K562 (cell line): ENCODE data around the gene RAI1. TPM values are rescaled to one million over a fixed set of nuclear protein-coding genes. Genes with fewer than 3 reads are reported as not detected.

Experiments used
- CBX5 ChIP-seq: IDR thresholded peaks from 2 replicates; pipeline ENCODE4 v1.6.1; 2014; ENCODE audit warnings: low read depth, borderline replicate concordance
- CGGBP1 ChIP-seq: fragments of 250-450 bp; sonication (Bioruptor Pico); IDR thresholded peaks from 2 replicates; pipeline ENCODE4 v1.9.0; 2021; ENCODE audit warnings: mild to moderate bottlenecking
- CHAMP1 ChIP-seq: fragments of 450-650 bp; IDR thresholded peaks from 2 replicates; pipeline ENCODE4 v1.6.1; 2016; ENCODE audit warnings: mild to moderate bottlenecking
- CREBBP ChIP-seq: IDR thresholded peaks from one replicate; pipeline ENCODE4 v1.6.1; 2012; ENCODE audit warnings: low read depth, mild to moderate bottlenecking, control low read depth, inconsistent platforms, low read length
- E4F1 ChIP-seq: fragments of 250-450 bp; sonication (Bioruptor Pico); IDR thresholded peaks from 2 replicates; pipeline ENCODE4 v1.5.0; 2021; ENCODE audit warnings: mild to moderate bottlenecking, borderline replicate concordance
- MCM5 ChIP-seq: fragments of 450-650 bp; IDR thresholded peaks from 2 replicates; pipeline ENCODE4 v1.6.1; 2016; ENCODE audit warnings: low read depth
- MYBL2 ChIP-seq, 2 experiments: fragments of 450-650 bp in 1 of 2; sonication (generic) in 1 of 2; formaldehyde crosslinking in 1 of 2; IDR thresholded peaks; 2 replicates each; pipeline versions ENCODE4 v1.6.1 to v1.8.1; 2017 to 2022; ENCODE audit warnings: borderline replicate concordance in 1 of 2, inconsistent platforms in 1 of 2, low read depth in 1 of 2, mild to moderate bottlenecking in 1 of 2, missing genetic modification reagents in 1 of 2, moderate library complexity in 1 of 2
- NONO ChIP-seq, 2 experiments: fragments of 200-400 bp in 1 of 2; fragments of 450-650 bp in 1 of 2; formaldehyde crosslinking in 1 of 2; IDR thresholded peaks; 2 replicates each; pipeline ENCODE4 v1.6.1; 2017; ENCODE audit warnings: low read depth in 2 of 2, mild to moderate bottlenecking in 2 of 2, moderate library complexity in 2 of 2, low read length in 1 of 2
- PCBP2 ChIP-seq: fragments of 200-400 bp; formaldehyde crosslinking; IDR thresholded peaks from 2 replicates; pipeline ENCODE4 v1.6.1; 2018; ENCODE audit warnings: low read length, low read depth, mild to moderate bottlenecking, moderate library complexity; ENCODE audit not compliant: poor library complexity, severe bottlenecking
- RBM39 ChIP-seq: fragments of 200-400 bp; formaldehyde crosslinking; optimal IDR thresholded peaks from 2 replicates; pipeline ENCODE3; 2018; ENCODE audit warnings: low read depth, low read length
- SRSF1 ChIP-seq: fragments of 200-400 bp; formaldehyde crosslinking; IDR thresholded peaks from 2 replicates; pipeline ENCODE4 v1.6.1; 2017; ENCODE audit warnings: mild to moderate bottlenecking, low read depth, low read length, moderate library complexity
- TBL1XR1 ChIP-seq, 2 experiments: IDR thresholded peaks; 2 replicates each; pipeline ENCODE4 v1.6.1; 2012; ENCODE audit warnings: improper control_type of control experiment in 2 of 2, low read length in 2 of 2, mild to moderate bottlenecking in 1 of 2
- UBTF ChIP-seq, 2 experiments: IDR thresholded peaks; 2 replicates each; pipeline ENCODE4 v1.6.1; 2012; ENCODE audit warnings: improper control_type of control experiment in 2 of 2, low read depth in 2 of 2, low read length in 2 of 2, borderline replicate concordance in 1 of 2
- ZC3H11A ChIP-seq: IDR thresholded peaks from 2 replicates; pipeline ENCODE4 v1.6.1; 2012; ENCODE audit warnings: low read depth, low read length, improper control_type of control experiment
- ZFP91 ChIP-seq: sonication (generic); formaldehyde crosslinking; IDR thresholded peaks from 2 replicates; pipeline ENCODE4 v1.8.0; 2022; ENCODE audit warnings: mild to moderate bottlenecking, missing genetic modification reagents
- ZNF224 ChIP-seq: sonication (generic); formaldehyde crosslinking; IDR thresholded peaks from 2 replicates; pipeline ENCODE4 v1.8.0; 2022; ENCODE audit warnings: mild to moderate bottlenecking, missing genetic modification reagents
- ZNF57 ChIP-seq: fragments of 450-650 bp; formaldehyde crosslinking; IDR thresholded peaks from 2 replicates; pipeline ENCODE4 v1.4.0; 2020; ENCODE audit warnings: mild to moderate bottlenecking, moderate library complexity
- polyA plus RNA-seq, 8 experiments: library from polyadenylated mRNA; depleted of rRNA in 4 of 8; stranded (reverse) in 5 of 8; unstranded in 3 of 8; fragments of >200 nt; fragmentation: Nextera tagmentation in 2 of 8; fragmentation: Illumina TruSeq in 1 of 8; extraction: Ambion mirVana in 2 of 8; extraction: Trizol in 1 of 8; gene quantifications; 2 replicates each; pipeline versions ENCODE4 v1.2.1 to v1.2.3, GENCODE V29; 2011 to 2014; ENCODE audit warnings: inconsistent platforms in 1 of 8, missing spikeins in 1 of 8
- total RNA-seq, 7 experiments: library from RNA; depleted of rRNA in 6 of 7; stranded (reverse); fragments of >200 nt in 6 of 7; fragmentation: Illumina TruSeq in 2 of 7; extraction: Trizol in 2 of 7; gene quantifications; 2 replicates each; pipeline versions ENCODE4 v1.2.1 to v1.2.3, GENCODE V29; 2011 to 2021; ENCODE audit warnings: low replicate concordance in 1 of 7

Gene RAI1
- total and polyA plus RNA-seq, 9 of the 15 experiments (the other 6 are each of a cell fraction or from before 2014, with no cell fraction given): 0.68 to 19.9 (median 5.5) TPM

GRCh38 chr17:17663160-17664063 lies 17.8 kb upstream of the RAI1 start (continued):
- TF ChIP-seq CHAMP1: no peak
- no peak for TF ChIP-seq MYBL2 (IDR thresholded peaks at IDR 0.05; ENCODE audit: low read depth)
- TF ChIP-seq MYBL2 (CRISPR knock-in tag; IDR thresholded peaks at IDR 0.05; ENCODE audit: borderline replicate concordance): no peak
- no peak for TF ChIP-seq TBL1XR1 (IDR thresholded peaks at IDR 0.05; ENCODE audit: low read length in 2 of 2)
- TF ChIP-seq PCBP2: no peak
- no peak for TF ChIP-seq MCM5
- TF ChIP-seq ZNF57: no peak
- no peak for TF ChIP-seq ZC3H11A
- no peak for TF ChIP-seq ZFP91 (CRISPR knock-in tag)
- TF ChIP-seq CBX5: no peak
- TF ChIP-seq UBTF (IDR thresholded peaks at IDR 0.05; ENCODE audit: borderline replicate concordance in 1 of 2, low read depth in 2 of 2, low read length in 2 of 2): no peak
- TF ChIP-seq SRSF1: no peak
- no peak for TF ChIP-seq RBM39
- TF ChIP-seq NONO (IDR thresholded peaks at IDR 0.05; ENCODE audit: low read depth in 2 of 2, low read length in 1 of 2): no peak
- TF ChIP-seq E4F1 (CRISPR knock-in tag): no peak
- no peak for TF ChIP-seq ZNF224 (CRISPR knock-in tag)
- TF ChIP-seq CREBBP: no peak
- no peak for TF ChIP-seq CGGBP1 (CRISPR knock-in tag)
